Cardiac fibroblast (primary cell): ENCODE measurements around the gene SCAI.
"Not testable (repeated sequence)": the region's sequence is repeated elsewhere in the genome, so short reads cannot be mapped to it uniquely, and the experiment has no call there.

Experiments
- DNase-seq, 2 donors: peaks; one replicate each; pipeline versions ENCODE4 v3.0.0 to v3.0.0-alpha.2; 2010; ENCODE audit warnings: low read depth in 2 of 2
- H3K4me3 ChIP-seq, 2 donors: replicated peaks in 1 of 2; 1 replicate in 1 of 2; 2 replicates in 1 of 2; pipeline ENCODE4 v1.5.1; 2011; ENCODE audit warnings: low read depth in 2 of 2, low read length in 2 of 2, mild to moderate bottlenecking in 2 of 2, moderate library complexity in 1 of 2
- CTCF ChIP-seq: IDR thresholded peaks from one replicate; pipeline ENCODE4 v1.5.1; 2011; ENCODE audit warnings: low read depth, mild to moderate bottlenecking, low read length, inconsistent platforms

Gene SCAI

DNA sequence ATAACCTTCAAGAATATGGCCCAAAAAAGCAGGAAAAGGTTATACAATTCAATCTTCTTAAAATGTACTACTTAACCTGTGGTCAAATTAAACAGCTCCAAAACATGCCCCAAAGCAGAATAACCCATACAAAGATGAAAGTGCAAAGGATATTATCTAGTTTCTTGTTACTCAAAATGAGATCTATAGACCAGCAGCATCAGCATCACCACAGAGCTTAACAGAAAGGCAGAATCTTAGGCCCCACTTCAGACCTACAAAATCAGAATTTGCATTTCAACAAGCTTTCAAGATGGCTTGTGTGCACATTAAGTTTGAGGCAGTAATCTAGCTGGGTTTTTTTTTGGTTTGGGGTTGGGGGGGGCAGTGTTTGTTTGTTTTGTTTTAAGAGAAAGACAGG lies 54.0 kb downstream of the SCAI start:
- H3K4me3 ChIP-seq: no peak overlapping the region
- TF ChIP-seq CTCF: no peak
- DNase-seq: no peak

GRCh38 chr9:125088752-125089151 lies 54.6 kb downstream of the SCAI start:
- no peak for DNase-seq
- no peak for TF ChIP-seq CTCF
- H3K4me3 ChIP-seq: no peak overlapping the region

- TF ChIP-seq CTCF: no peak
- DNase-seq: no peak
- H3K4me3 ChIP-seq: no peak overlapping the region
Measured at GRCh38 chr9:125085703-125086477, 57.4 kb downstream of the SCAI start.

DNA sequence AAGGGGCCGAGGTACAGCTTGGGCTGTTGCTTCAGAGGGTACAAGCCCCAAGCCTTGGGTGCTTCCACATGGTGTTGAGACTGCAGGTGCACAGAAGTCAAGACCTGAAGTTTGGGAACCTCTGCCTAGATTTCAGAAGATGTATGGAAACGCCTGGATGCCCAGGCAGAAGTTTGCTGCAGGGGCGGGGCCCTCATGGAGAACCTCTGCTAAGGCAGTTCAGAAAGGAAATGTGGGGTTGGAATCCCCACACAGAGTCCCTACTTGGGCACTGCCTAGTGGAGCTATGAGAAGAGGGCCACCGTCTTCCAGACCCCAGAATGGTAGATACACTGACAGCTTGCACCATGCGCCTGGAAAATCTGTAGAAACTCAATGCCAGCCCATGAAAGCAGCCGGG lies 61.1 kb downstream of the SCAI start:
- DNase-seq, H3K4me3 ChIP-seq: not testable (repeated sequence)

DNA sequence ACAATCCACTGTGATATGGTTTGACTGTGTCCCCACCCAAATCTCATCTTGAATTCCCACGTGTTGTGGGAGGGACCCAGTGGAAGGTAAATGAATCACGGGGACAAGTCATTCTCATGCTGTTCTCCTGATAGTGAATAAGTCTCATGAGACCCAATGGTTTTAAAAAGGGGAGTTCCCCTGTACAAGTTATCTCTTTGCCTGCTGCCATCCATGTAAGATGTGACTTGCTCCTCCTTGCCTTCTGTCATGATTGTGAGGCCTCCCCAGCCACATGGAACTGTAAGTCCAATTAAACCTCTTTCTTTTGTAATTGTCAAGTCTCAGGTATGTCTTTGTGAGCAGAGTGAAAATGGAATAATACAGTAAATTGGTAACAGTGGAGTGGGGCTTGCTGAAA lies 62.5 kb downstream of the SCAI start:
- not testable (repeated sequence) for DNase-seq, H3K4me3 ChIP-seq

- no peak overlapping the region for H3K4me3 ChIP-seq
- TF ChIP-seq CTCF: no peak
- no peak for DNase-seq
Measured at GRCh38 chr9:125079931-125080330, 63.4 kb downstream of the SCAI start.

- no peak overlapping the region for H3K4me3 ChIP-seq
- no peak for TF ChIP-seq CTCF
Measured at GRCh38 chr9:125075997-125076396, 67.3 kb downstream of the SCAI start.

GRCh38 chr9:125074976-125075375 lies 68.4 kb downstream of the SCAI start:
- DNase-seq: peak; percentile 32 to 61
- TF ChIP-seq CTCF: no peak
- no peak overlapping the region for H3K4me3 ChIP-seq

More at GRCh38 chr9:125075997-125076396, 67.3 kb downstream of the SCAI start:
- DNase-seq: no peak
